ACC112 (cell line): ENCODE data around the gene GPRC5B.
A peak's percentile ranks its signal among the peaks of the same experiment; 100 is the strongest.

Source experiments
- H2AFZ ChIP-seq: fragments of 200-600 bp; sonication (generic); one replicate; pipeline ENCODE4 v1.6.0; 2017; ENCODE audit warnings: antibody characterized with exemption, low read length; ENCODE audit not compliant: unreplicated experiment
- H3K27ac ChIP-seq: fragments of 200-600 bp; sonication (generic); 2 replicates; pipeline ENCODE4 v1.5.1; 2014; ENCODE audit warnings: low read depth, mild to moderate bottlenecking, antibody characterized with exemption, low read length, moderate library complexity
- H3K27me3 ChIP-seq: fragments of 200-600 bp; sonication (generic); 2 replicates; pipeline ENCODE4 v1.6.1; 2014; ENCODE audit warnings: mild to moderate bottlenecking, antibody characterized with exemption, low read length, moderate library complexity, mixed read lengths; ENCODE audit not compliant: insufficient read depth
- H3K36me3 ChIP-seq: fragments of 200-600 bp; sonication (generic); 2 replicates; pipeline ENCODE4 v1.6.1; 2016; ENCODE audit warnings: mild to moderate bottlenecking, antibody characterized with exemption, low read length, moderate library complexity, mixed read lengths; ENCODE audit not compliant: insufficient read depth
- H3K4me1 ChIP-seq: fragments of 200-600 bp; sonication (generic); one replicate; pipeline ENCODE4 v1.6.1; 2016; ENCODE audit warnings: low read length, mixed read lengths; ENCODE audit not compliant: insufficient read depth, unreplicated experiment, control insufficient read depth
- H3K4me3 ChIP-seq: fragments of 200-600 bp; sonication (generic); 2 replicates; pipeline ENCODE4 v1.5.1; 2014; ENCODE audit warnings: mild to moderate bottlenecking, low read depth, low read length
- H3K79me2 ChIP-seq: fragments of 200-600 bp; sonication (generic); one replicate; pipeline ENCODE4 v1.6.0; 2016; ENCODE audit warnings: low read length; ENCODE audit not compliant: control insufficient read depth, unreplicated experiment, insufficient read depth

GPRC5B gene, protein sequence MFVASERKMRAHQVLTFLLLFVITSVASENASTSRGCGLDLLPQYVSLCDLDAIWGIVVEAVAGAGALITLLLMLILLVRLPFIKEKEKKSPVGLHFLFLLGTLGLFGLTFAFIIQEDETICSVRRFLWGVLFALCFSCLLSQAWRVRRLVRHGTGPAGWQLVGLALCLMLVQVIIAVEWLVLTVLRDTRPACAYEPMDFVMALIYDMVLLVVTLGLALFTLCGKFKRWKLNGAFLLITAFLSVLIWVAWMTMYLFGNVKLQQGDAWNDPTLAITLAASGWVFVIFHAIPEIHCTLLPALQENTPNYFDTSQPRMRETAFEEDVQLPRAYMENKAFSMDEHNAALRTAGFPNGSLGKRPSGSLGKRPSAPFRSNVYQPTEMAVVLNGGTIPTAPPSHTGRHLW

GRCh38 chr16:19884611-19885450 lies at the start of gene GPRC5B:
GPRC5B (minus strand) TSS chr16:19884848; CDS start chr16:19872845, 12,003 bp downstream.
- no peaks in the 10 kb centered on the region for H3K79me2 ChIP-seq
- H3K27me3 ChIP-seq, result peaks cover 30% of the 10 kb centered on the region
- H3K36me3 ChIP-seq, result no peaks in the 10 kb centered on the region
- H3K4me3 ChIP-seq, result peak within 1 kb of the TSS; percentile 69
- H3K27ac ChIP-seq, result no peak within 1 kb of the TSS
- H2AFZ ChIP-seq, result peak within 1 kb of the TSS; percentile 80
- peaks cover 4% of the 10 kb centered on the region for H3K4me1 ChIP-seq

DNA sequence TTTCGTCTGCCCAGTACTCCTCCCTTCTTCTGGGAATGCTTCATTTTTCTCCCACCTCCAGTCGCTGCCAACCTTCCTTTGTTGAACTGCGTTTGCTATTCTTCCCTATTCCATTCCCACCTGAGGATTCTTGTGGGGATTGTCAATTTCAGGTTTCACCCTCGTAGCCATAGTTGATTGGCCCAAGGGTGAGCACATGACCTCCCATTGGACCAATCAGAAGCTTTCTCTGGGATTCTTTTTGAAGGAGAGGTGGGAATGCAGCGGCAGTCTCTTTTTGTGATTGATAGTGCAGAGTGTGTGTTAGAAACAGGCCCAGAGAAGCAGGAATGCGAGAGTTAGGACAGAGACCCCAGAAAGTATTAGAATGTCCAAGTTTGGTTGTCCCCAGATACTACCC lies 49.1 kb upstream of the GPRC5B start:
- Histone ChIP-seq H3K27ac (no peak overlapping the region), H2AFZ (no peak overlapping the region), H3K27me3 (peaks cover 40% of the 10 kb centered on the region), H3K36me3 (no peaks in the 10 kb centered on the region), H3K4me1 (no peaks in the 10 kb centered on the region), H3K79me2 (no peaks in the 10 kb centered on the region), H3K4me3 (no peak overlapping the region)

DNA sequence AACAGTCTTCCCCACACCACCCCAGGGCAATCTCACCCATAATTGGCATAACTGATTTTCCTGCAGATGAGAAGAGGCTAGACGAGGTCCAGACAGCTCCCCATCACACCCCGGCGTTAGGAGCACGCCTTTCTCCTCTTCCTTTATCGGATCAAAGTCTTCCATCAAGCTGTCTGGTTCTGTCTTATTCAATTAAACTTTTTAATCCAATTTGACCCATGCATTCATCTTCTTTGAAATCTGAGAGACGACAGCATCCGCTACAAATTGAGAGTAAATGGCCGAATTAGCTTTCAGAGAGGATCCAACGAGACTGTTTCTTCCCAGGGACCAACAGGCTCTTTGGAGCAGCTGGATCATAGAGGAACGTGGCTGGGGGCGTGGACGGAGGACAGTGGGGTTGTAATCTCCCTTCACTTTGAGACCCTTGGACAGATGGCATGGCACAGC lies 44.4 kb upstream of the GPRC5B start:
- Histone ChIP-seq H3K27ac (no peak overlapping the region), H2AFZ (no peak overlapping the region)

GRCh38 chr16:19928432-19928831 lies 43.8 kb upstream of the GPRC5B start:
- peaks cover 10% of the 10 kb centered on the region for H3K4me1 ChIP-seq
- no peak overlapping the region for H3K4me3 ChIP-seq
- no peak overlapping the region for H3K27ac ChIP-seq
- no peaks in the 10 kb centered on the region for H3K79me2 ChIP-seq
- H3K36me3 ChIP-seq, result no peaks in the 10 kb centered on the region
- H3K27me3 ChIP-seq, result peaks cover 37% of the 10 kb centered on the region
- no peak overlapping the region for H2AFZ ChIP-seq

More for the DNA sequence above, 44.4 kb upstream of the GPRC5B start:
- peaks cover 10% of the 10 kb centered on the region for H3K4me1 ChIP-seq
- H3K27me3 ChIP-seq, result peaks cover 39% of the 10 kb centered on the region
- H3K4me3 ChIP-seq, result no peak overlapping the region
- H3K79me2 ChIP-seq, result no peaks in the 10 kb centered on the region
- no peaks in the 10 kb centered on the region for H3K36me3 ChIP-seq

GRCh38 chr16:19926449-19927390 lies 42.1 kb upstream of the GPRC5B start:
- no peak overlapping the region for H3K4me3 ChIP-seq
- peaks cover 10% of the 10 kb centered on the region for H3K4me1 ChIP-seq
- H3K36me3 ChIP-seq, result no peaks in the 10 kb centered on the region
- peak overlapping the region; percentile 60 for H2AFZ ChIP-seq
- H3K27me3 ChIP-seq, result peaks cover 28% of the 10 kb centered on the region; the same call in 1 of the 2 replicates
- H3K79me2 ChIP-seq, result no peaks in the 10 kb centered on the region
- peak overlapping the region; percentile 16; the same call in 1 of the 2 replicates for H3K27ac ChIP-seq

DNA sequence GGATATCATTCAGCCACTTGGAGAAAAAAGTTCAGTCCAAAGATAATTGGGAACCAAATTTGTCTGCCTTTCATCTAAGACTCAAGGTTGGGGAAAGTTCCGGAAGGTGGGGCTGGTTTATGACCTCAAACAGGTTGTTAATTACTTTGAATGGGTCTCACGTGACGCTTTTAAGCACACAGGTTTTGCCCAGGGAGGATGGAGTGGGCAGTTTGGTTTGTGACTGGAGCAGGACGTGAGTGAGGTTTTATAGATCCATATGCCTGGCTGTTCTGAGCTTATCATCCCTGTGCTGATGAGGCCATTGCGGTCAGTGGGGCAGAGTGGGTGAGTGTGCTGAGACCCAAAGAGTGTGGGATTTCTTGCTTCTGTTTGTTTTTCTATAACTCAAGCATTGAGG lies 38.7 kb upstream of the GPRC5B start:
- Histone ChIP-seq H3K4me1 (peaks cover 10% of the 10 kb centered on the region), H3K36me3 (no peaks in the 10 kb centered on the region), H2AFZ (no peak overlapping the region), H3K27ac (no peak overlapping the region), H3K79me2 (no peaks in the 10 kb centered on the region), H3K4me3 (no peak overlapping the region), H3K27me3 (peaks cover 28% of the 10 kb centered on the region; the same call in 1 of the 2 replicates)

GRCh38 chr16:19919142-19919541 lies 34.5 kb upstream of the GPRC5B start:
- H3K27me3 ChIP-seq, result peaks cover 32% of the 10 kb centered on the region
- no peaks in the 10 kb centered on the region for H3K36me3 ChIP-seq
- H3K27ac ChIP-seq, result no peak overlapping the region
- no peak overlapping the region for H2AFZ ChIP-seq
- no peaks in the 10 kb centered on the region for H3K79me2 ChIP-seq
- no peak overlapping the region for H3K4me3 ChIP-seq
- H3K4me1 ChIP-seq, result no peaks in the 10 kb centered on the region

GRCh38 chr16:19916064-19916463 lies 31.4 kb upstream of the GPRC5B start:
- Histone ChIP-seq H3K36me3 (no peaks in the 10 kb centered on the region), H3K4me1 (peaks cover 16% of the 10 kb centered on the region), H3K27me3 (peaks cover 22% of the 10 kb centered on the region), H3K4me3 (no peak overlapping the region), H3K79me2 (no peaks in the 10 kb centered on the region), H3K27ac (no peak overlapping the region), H2AFZ (no peak overlapping the region)

DNA sequence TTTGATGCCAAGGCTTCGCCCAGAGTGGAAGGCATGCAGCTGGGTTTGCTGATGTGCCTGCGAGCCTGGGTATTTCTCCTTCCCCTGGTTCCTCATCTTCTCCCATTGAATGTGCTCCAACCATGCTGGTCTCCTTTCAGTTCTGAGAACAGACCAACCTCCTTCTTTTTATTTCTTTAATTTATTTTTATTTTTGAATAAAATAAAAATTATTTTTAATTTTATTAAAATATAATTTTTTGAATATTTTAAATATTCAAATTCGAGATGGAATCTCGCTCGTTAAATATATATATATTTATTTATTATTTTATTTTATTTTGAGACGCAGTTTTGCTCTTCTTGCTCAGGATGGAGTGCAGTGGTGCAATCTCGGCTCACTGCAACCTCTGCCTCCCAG lies 30.2 kb upstream of the GPRC5B start:
- H3K27ac ChIP-seq, result no peak overlapping the region
- H3K4me3 ChIP-seq, result no peak overlapping the region
- no peak overlapping the region for H2AFZ ChIP-seq
- H3K4me1 ChIP-seq, result peaks cover 16% of the 10 kb centered on the region
- H3K27me3 ChIP-seq, result peaks cover 14% of the 10 kb centered on the region; the same call in 1 of the 2 replicates
- H3K36me3 ChIP-seq, result no peaks in the 10 kb centered on the region
- no peaks in the 10 kb centered on the region for H3K79me2 ChIP-seq

DNA sequence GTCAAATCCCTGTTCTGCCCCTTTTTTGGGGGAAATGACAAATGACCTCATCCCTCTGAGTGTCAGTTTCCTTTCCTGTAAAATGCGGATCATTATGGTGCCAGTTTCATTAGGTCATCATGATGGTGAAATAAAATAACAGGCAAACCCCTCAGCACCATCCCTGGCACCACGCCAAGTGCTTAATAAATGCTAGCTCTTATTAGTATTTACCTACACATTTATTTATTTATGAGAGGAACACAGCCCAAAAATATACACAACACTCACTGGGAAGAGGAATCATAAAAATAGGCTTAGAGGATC lies 28.6 kb upstream of the GPRC5B start:
- Histone ChIP-seq H3K36me3 (no peaks in the 10 kb centered on the region), H3K27me3 (peaks cover 5% of the 10 kb centered on the region; the same call in 1 of the 2 replicates), H2AFZ (no peak overlapping the region), H3K4me3 (no peak overlapping the region), H3K27ac (peak overlapping the region; percentile 78), H3K79me2 (no peaks in the 10 kb centered on the region), H3K4me1 (peaks cover 16% of the 10 kb centered on the region)
